ENCODE results near the gene MFRP. TPM values are rescaled to one million over a fixed set of nuclear protein-coding genes. Genes with fewer than 3 reads are reported as not detected.

Gene MFRP
- total RNA-seq, 1 experiment from 2014 or later: not detected

DNA sequence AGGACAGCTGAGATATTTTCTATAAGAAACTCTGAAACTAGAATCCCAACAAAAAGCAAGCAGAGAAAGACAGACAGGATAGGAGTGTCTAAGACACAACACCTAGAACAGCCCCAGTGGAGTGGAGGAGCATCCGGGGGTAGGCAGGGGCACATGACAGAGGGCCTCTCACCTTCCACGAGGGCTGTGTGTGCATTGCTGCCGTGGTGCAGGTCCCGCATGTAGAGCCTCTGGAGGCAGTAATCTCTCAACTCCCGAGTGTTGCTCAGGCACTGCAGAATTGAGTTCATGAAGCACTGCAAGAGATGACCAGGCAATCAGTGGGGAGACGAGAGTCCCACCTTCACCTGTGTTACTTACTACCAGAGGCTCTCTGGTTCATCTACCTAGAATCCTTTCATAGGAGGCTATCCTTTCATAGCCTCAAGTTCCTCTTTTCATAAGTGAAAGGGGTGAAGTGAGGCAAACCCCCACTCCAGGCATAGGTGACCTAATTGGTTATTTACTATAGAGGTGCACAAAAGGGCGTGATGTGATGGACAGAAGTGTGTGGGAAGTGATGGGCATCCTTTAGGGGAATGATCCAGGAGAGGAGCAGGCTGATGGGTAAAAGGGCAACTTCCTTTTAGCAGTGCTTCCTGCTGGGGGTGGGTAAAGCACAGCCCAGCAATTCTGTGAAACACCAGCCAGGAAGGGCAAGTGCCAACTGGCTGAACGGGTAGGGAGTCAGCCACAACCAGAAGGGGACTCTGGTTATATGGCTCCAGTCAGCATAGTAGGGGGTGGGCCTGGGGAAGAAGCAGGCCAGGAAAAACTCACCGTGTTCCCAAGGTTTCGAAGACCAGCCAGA is 13.1 kb upstream of the MFRP start:
- H3K27me3 Mint-ChIP-seq (ENCODE audit: unreplicated experiment): peaks cover 7% of the 10 kb centered on the region
- H3K27ac Mint-ChIP-seq (ENCODE audit: unreplicated experiment): no peak overlapping the region
- intact Hi-C loops (cut with micrococcal nuclease; ENCODE audit: unreplicated experiment): no loop called here
- H3K36me3 Mint-ChIP-seq (ENCODE audit: insufficient read depth, unreplicated experiment): no peaks in the 10 kb centered on the region
- CTCF ChIA-PET: no interaction called here
- H3K9me3 Mint-ChIP-seq (ENCODE audit: low read depth, unreplicated experiment): no peaks in the 10 kb centered on the region
- no peak for DNase-seq
- no TSS peak for BruUV-seq (replicated peaks)
- no peak overlapping the region for H3K4me3 Mint-ChIP-seq (ENCODE audit: low read depth, unreplicated experiment)
- TF ChIP-seq CTCF (IDR thresholded peaks at IDR 0.05; ENCODE audit: unreplicated experiment): no peak
- peaks cover 9% of the 10 kb centered on the region for H3K4me1 Mint-ChIP-seq (ENCODE audit: low read depth, unreplicated experiment)

DNA sequence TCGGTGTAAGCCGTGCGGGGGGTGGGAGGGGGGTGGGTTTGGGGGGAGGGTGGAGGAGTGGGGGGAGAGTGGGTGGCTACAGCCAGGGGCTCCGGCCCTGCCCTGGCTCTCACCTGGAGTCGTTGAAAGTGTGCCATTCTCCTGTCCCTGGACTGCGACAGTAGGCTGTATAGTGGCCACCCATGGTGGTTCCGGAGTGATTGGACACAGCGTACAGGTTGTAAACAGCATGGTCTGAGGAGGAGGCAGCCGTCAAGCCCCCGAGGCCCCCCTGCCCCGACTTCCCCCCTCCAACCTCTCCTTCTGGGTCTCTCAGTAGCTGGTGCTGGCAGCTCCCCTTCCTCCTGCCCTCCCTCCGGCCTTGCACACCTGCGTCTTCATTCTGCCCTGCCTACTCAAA is 10.6 kb upstream of the MFRP start:
- H3K4me3 Mint-ChIP-seq (ENCODE audit: low read depth, unreplicated experiment): no peak overlapping the region
- H3K4me1 Mint-ChIP-seq (ENCODE audit: low read depth, unreplicated experiment): peaks cover 17% of the 10 kb centered on the region
- intact Hi-C loops (cut with micrococcal nuclease; ENCODE audit: unreplicated experiment): no loop called here

GRCh38 chr11:119356349-119357031 is 10.0 kb upstream of the MFRP start:
- peaks cover 18% of the 10 kb centered on the region for H3K27me3 Mint-ChIP-seq (ENCODE audit: unreplicated experiment)
- TF ChIP-seq CTCF (IDR thresholded peaks at IDR 0.05; ENCODE audit: unreplicated experiment): no peak
- no peak for DNase-seq
- H3K4me3 Mint-ChIP-seq (ENCODE audit: low read depth, unreplicated experiment): no peak overlapping the region
- H3K9me3 Mint-ChIP-seq (ENCODE audit: low read depth, unreplicated experiment): no peaks in the 10 kb centered on the region
- H3K36me3 Mint-ChIP-seq (ENCODE audit: insufficient read depth, unreplicated experiment): no peaks in the 10 kb centered on the region
- peaks cover 17% of the 10 kb centered on the region for H3K4me1 Mint-ChIP-seq (ENCODE audit: low read depth, unreplicated experiment)
- no TSS peak for BruUV-seq (replicated peaks)
- H3K27ac Mint-ChIP-seq (ENCODE audit: unreplicated experiment): no peak overlapping the region
- intact Hi-C loops (cut with micrococcal nuclease; ENCODE audit: unreplicated experiment): no loop called here
- CTCF ChIA-PET: no interaction called here

More for the DNA sequence above, 10.6 kb upstream of the MFRP start:
- Mint-ChIP-seq H3K36me3 (ENCODE audit: insufficient read depth, unreplicated experiment) (no peaks in the 10 kb centered on the region), H3K9me3 (ENCODE audit: low read depth, unreplicated experiment) (no peaks in the 10 kb centered on the region), H3K27ac (ENCODE audit: unreplicated experiment) (no peak overlapping the region), H3K27me3 (ENCODE audit: unreplicated experiment) (peaks cover 13% of the 10 kb centered on the region)
- no peak for DNase-seq
- no TSS peak for BruUV-seq (replicated peaks)
- TF ChIP-seq CTCF (IDR thresholded peaks at IDR 0.05; ENCODE audit: unreplicated experiment): no peak
- CTCF ChIA-PET: no interaction called here

DNA sequence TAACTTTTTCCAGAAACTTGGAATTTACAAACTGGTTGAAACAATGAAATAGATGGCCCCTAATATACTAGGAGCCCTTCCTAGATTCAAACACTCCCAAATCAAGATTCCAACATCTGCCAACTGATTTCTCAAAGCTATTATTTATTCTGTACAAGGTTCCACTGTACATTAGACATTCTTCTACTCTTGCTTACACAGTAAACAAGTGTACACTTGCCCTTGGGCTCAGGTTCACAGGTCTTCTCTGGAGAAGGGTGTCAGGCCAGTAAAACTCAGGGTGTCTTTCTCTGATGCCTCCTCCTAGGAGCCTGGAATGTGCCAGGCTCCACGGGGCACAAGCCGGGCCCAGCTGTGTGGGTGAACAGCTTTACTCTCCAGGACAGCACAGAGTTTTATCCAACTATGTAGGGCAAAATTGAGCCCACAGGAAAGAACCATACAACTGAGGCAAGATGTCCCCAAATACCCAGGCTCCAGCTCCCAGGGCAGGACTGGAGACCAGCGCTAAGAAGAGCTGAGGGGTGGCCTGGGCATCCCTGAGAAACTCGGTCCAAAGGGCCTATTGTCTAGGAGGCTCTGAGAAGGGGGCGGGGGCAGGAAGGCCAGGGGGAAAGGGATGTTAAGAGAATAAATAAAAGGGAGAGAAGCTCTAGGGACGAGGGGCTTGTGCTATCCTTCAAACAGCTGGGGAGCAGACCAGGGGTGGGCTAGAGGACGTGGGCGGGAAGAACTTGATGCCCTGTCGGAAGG is 8.8 kb upstream of the MFRP start:
- no peak for DNase-seq
- H3K4me1 Mint-ChIP-seq (ENCODE audit: low read depth, unreplicated experiment): peaks cover 8% of the 10 kb centered on the region
- H3K36me3 Mint-ChIP-seq (ENCODE audit: insufficient read depth, unreplicated experiment): no peaks in the 10 kb centered on the region
- no TSS peak for BruUV-seq (replicated peaks)
- TF ChIP-seq CTCF (IDR thresholded peaks at IDR 0.05; ENCODE audit: unreplicated experiment): no peak
- intact Hi-C loops (cut with micrococcal nuclease; ENCODE audit: unreplicated experiment): no loop called here
- H3K27me3 Mint-ChIP-seq (ENCODE audit: unreplicated experiment): peaks cover 31% of the 10 kb centered on the region
- H3K4me3 Mint-ChIP-seq (ENCODE audit: low read depth, unreplicated experiment): no peak overlapping the region
- H3K27ac Mint-ChIP-seq (ENCODE audit: unreplicated experiment): no peak overlapping the region
- CTCF ChIA-PET: interaction anchor here (1.0 kb wide), 1 partner anchor 26 kb away, joined by 3 read pairs; the partner anchor contains the start of gene USP2
- no peaks in the 10 kb centered on the region for H3K9me3 Mint-ChIP-seq (ENCODE audit: low read depth, unreplicated experiment)
